SKM-1 treated with dmso at 0.1 percent for 144 hours (cell line): Measurements from ENCODE around the gene KCNB1.

Experiments used
- DNase-seq: peaks from one replicate; lab custom pipeline; 2025; ENCODE audit not compliant: unreplicated experiment; lab: John Stamatoyannopoulos, UW

Gene KCNB1

GRCh38 chr20:49471397-49471796 is 11.1 kb downstream of the KCNB1 start:
- DNase-seq = no peak

DNA sequence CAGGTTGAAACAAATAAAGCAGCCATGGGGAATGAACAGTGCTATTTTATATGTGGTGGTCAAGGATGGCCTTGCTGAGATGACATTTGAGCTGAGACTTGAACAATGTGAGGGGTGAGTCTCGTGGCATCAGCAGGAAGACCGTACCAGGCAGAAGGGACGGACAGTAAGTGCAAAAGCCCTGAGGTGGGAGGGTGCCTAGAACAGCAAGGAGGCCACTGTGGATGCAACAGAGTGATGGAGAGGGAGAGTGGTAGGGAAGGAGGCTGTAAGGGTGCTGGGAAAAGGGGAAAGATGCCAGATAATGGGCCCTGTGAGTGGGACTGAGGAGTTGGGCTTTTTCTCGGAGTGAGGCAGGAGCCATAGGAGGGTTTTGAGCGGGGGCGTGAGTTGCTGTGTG is 11.5 kb downstream of the KCNB1 start:
- no peak for DNase-seq

DNA sequence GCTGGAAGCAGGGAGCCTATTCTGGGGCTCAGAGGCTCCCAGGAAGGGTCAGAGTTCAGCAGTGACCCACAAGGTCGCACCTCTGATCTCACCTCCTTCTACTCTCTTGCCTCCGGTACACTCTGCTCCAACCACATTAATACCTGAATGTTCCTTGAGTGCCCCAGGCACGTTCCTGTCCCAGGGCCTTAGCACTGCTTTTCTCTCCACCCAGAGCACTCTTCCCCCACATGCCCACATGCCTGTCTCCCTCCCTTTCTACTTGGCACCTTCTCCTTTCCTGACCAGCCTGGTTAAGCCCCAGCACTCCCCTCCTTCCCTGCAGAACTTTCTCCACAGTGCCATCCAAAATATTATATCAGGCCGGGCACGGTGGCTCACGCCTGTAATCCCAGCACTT is 13.4 kb downstream of the KCNB1 start:
- DNase-seq = no peak

GRCh38 chr20:49468412-49468811 is 14.1 kb downstream of the KCNB1 start:
- no peak for DNase-seq

- DNase-seq = no peak
These were observed 16.2 kb downstream of the KCNB1 start for GRCh38 chr20:49466114-49466912.

- no peak for DNase-seq
These were observed 17.9 kb downstream of the KCNB1 start for GRCh38 chr20:49464556-49464955.

- no peak for DNase-seq
These were observed 19.8 kb downstream of the KCNB1 start for GRCh38 chr20:49462626-49463025.

GRCh38 chr20:49461894-49462620 is 20.4 kb downstream of the KCNB1 start:
- no peak for DNase-seq

- DNase-seq = no peak
These were observed 21.6 kb downstream of the KCNB1 start for GRCh38 chr20:49460916-49461315.

DNA sequence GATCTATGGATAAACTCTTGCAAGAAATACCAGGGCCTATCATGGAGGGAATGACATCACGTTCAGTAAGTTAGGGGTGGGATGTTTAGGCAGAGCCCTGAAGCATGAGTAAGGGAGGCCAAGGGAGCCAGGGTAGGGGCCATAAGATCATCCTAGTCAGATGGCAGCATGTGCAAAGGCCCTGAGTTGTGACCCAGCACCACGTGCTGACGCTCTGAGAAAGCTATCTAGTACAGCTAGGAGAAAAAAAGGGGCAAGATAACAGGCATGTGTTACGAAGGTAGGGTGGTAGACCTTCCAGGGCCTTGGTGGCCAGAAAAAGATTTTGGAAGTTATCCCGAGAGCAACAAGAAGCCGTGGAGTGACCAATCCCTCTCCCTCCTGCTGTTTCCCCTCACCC is 22.3 kb downstream of the KCNB1 start:
- DNase-seq = no peak

- DNase-seq = no peak
These were observed 22.8 kb downstream of the KCNB1 start for GRCh38 chr20:49459684-49460083.

- no peak for DNase-seq
These were observed 25.0 kb downstream of the KCNB1 start for GRCh38 chr20:49457444-49457843.

DNA sequence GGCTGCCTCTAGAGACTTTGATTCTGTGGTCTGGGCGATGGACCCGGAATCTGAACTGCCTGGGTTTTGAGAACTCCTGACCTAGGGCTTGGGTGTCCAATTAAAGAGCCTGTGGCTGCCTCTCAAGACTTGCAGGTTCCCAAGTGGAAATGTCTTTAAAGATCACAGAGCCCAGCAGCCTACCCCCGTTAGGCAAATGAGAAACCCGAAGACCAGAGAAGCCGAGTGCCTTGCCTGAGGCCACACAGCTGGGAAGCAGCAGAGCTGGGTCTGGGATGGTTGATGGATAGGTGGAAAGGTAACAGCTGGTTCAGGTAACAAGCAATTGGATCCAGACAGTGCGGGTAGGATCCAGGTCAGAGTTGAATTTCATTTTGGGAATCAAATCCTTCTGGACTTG is 25.8 kb downstream of the KCNB1 start:
- DNase-seq = no peak

DNA sequence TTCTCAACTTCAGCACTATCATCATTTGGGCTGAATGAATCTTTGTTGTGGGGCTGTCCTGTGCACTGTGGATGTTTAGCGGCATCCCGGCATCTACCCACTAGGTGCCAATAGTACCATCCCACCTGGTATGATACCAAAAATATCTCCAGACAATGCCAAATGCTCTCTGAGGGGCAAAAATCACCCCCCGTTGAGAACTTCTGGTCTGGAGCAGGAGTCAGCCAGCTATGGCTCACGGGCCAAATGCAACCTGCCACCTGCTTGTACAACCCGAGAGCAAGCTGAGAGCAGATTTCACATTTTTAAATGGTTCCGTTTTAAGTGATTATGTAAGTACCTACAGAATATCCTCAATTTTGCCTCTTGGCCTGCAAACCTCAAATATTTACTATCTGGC is 26.8 kb downstream of the KCNB1 start:
- DNase-seq = no peak

GRCh38 chr20:49452011-49452482 is 30.4 kb downstream of the KCNB1 start:
- no peak for DNase-seq

DNA sequence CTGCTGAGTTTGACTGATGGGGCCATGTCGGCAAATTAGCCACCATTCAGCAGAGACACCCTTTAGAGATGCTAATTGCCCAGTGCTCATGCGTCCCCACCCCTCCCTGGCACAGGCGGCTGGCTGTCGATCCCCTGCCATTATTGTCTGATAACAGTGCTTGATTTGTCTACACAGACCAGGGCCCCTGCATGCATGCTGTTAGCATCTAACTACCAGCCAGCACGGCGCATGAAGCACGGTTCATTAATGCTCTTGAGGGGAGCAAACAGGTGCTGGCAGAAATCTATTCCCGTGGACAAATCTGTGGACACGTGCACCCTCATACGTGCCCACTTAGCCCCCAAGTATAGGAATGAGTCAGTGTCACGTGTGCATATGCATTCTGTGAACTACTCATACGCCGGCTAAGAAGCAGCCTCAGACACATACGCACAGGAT is 32.2 kb downstream of the KCNB1 start:
- no peak for DNase-seq

GRCh38 chr20:49448917-49449316 is 33.6 kb downstream of the KCNB1 start:
- no peak for DNase-seq

DNA sequence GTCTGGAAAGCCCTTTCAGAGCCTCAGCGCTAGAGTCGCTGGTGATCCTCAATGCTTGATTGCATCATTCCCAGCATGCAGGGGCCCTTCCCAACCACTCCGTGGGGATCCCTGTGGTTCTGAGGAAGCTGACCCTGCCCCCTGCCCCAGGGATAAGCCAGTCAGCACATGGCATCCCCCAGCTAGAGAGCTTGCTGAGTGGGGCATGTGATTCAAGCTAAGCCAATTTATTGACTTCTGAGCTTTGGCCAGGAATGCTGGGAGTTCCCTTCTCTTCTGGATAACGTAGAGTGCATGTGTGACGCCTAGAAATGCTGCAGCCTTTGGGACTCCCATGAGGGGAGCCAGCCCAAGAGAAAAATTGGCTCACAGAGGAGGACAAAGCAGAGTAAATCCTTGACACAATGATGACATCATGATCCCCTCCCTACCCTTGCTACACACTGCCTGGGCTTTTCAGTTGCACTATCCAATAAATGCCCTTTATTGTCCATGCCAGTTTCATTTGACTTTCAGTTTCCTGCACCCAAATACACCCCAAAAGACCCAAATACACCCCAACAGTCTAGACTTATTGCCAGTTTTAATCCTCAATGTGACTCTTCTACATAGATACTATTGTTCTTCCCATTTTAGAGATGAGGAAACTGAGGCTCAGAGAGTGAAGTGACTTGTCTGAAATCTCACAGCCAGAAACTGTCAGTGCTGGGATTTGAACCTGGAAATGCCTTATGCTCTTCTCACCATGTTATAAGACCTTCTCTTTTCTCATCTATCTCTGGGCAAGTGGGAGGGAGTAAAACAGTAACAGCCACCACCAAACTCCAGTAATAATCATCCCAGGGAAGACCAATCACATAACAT is 34.3 kb downstream of the KCNB1 start:
- no peak for DNase-seq

- no peak for DNase-seq
These were observed 35.1 kb downstream of the KCNB1 start for GRCh38 chr20:49447364-49447763.

DNA sequence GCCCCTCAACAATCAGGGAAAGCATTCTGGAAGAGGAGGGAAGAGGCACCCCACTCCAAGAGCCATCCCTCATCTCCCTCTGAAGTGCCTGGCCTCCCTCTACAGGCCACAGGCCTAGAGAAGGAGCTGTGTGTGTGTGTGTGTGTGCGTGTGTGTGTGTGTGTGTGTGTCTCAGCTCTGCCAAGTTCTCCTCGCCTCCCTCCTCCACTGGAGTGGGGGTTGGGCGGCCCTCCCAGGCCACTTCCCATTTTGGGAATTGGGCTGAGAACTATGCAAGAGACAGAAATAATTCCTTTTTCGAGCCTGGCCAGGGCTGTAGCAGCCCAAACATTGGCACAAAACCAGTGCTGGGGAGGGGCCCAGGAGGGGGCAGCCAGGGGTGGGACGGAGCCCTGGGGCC is 35.7 kb downstream of the KCNB1 start:
- no peak for DNase-seq

GRCh38 chr20:49446080-49446479 is 36.4 kb downstream of the KCNB1 start:
- no peak for DNase-seq
